NCI-H345 treated with DMSO at 0.1 percent for 48 hours (cell line): ENCODE measurements around the gene LRRC40.
"Not testable (repeated sequence)": the region's sequence is repeated elsewhere in the genome, so short reads cannot be mapped to it uniquely, and the experiment has no call there.

Experiments used
- DNase-seq: peaks from one replicate; lab custom pipeline; 2025; ENCODE audit not compliant: unreplicated experiment; lab: John Stamatoyannopoulos, UW

The LRRC40 gene

GRCh38 chr1:70204139-70204538, 1.2 kb downstream of the LRRC40 start:
- DNase-seq = no peak

GRCh38 chr1:70202173-70202758, 3.1 kb downstream of the LRRC40 start:
- no peak for DNase-seq

- no peak for DNase-seq
Observed at GRCh38 chr1:70200065-70200464, 5.3 kb downstream of the LRRC40 start.

GRCh38 chr1:70196333-70196732, 9.0 kb downstream of the LRRC40 start:
- DNase-seq = no peak

- DNase-seq = no peak
Observed at GRCh38 chr1:70195342-70195741, 10.0 kb downstream of the LRRC40 start.

- no peak for DNase-seq
Observed at GRCh38 chr1:70194601-70195000, 10.8 kb downstream of the LRRC40 start.

- DNase-seq = not testable (repeated sequence)
Observed at GRCh38 chr1:70192446-70192845, 12.9 kb downstream of the LRRC40 start.

- no peak for DNase-seq
Observed at GRCh38 chr1:70190180-70190579, 15.2 kb downstream of the LRRC40 start.

GRCh38 chr1:70188522-70188921, 16.9 kb downstream of the LRRC40 start:
- no peak for DNase-seq

- DNase-seq = not testable (repeated sequence)
Observed at GRCh38 chr1:70185181-70185580, 20.2 kb downstream of the LRRC40 start.

GRCh38 chr1:70171512-70171911, 33.9 kb downstream of the LRRC40 start:
- no peak for DNase-seq

- DNase-seq = no peak
Observed at GRCh38 chr1:70169018-70169839, 36.1 kb downstream of the LRRC40 start.

GRCh38 chr1:70168283-70168682, 37.1 kb downstream of the LRRC40 start:
- DNase-seq = no peak

GRCh38 chr1:70164350-70164749, 41.0 kb downstream of the LRRC40 start:
- DNase-seq = no peak

- no peak for DNase-seq
Observed at GRCh38 chr1:70156529-70157120, 48.8 kb downstream of the LRRC40 start.

- DNase-seq = no peak
Observed at GRCh38 chr1:70153739-70154138, 51.6 kb downstream of the LRRC40 start.

- DNase-seq = no peak
Observed at GRCh38 chr1:70150444-70150843, 54.9 kb downstream of the LRRC40 start.

- no peak for DNase-seq
Observed at GRCh38 chr1:70146488-70146887, 58.9 kb downstream of the LRRC40 start.

- DNase-seq = no peak
Observed at GRCh38 chr1:70143048-70143659, 62.2 kb downstream of the LRRC40 start.

GRCh38 chr1:70142075-70142474, 63.3 kb downstream of the LRRC40 start:
- no peak for DNase-seq

GRCh38 chr1:70140894-70141293, 64.5 kb downstream of the LRRC40 start:
- DNase-seq = no peak

GRCh38 chr1:70140343-70140742, 65.0 kb downstream of the LRRC40 start:
- no peak for DNase-seq
